Stimulated activated CD8-positive, alpha-beta memory T cell treated with anti-CD3 and anti-CD28 coated beads, Interleukin-15, amount 100 ng/mL, for 24 hours (primary cell): Measurements from ENCODE around the gene KDM4C.

ENCODE experiments used
- DNase-seq: peaks from one replicate; pipeline ENCODE4 v3.0.0-alpha.2; 2020; ENCODE audit warnings: low read depth

Gene KDM4C

DNA sequence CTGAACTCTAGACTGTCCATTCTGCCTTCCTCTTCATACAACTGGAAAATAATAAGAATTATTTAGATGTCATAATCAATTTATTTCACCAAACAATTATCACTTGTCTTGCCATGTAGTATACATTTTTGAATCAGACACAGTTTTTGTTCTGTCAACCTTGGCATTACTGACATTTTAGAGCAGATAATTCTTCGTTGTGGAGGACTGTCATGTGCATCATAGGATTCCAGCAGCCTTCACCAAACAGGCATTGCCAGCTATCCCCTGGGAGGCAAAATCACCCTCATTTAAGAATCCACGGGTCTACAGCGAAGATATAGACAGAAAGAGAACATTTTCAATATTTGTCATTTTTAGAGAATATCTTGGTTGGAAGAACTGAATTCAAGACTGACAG lies 293.9 kb downstream of the KDM4C start:
- no peak for DNase-seq

DNA sequence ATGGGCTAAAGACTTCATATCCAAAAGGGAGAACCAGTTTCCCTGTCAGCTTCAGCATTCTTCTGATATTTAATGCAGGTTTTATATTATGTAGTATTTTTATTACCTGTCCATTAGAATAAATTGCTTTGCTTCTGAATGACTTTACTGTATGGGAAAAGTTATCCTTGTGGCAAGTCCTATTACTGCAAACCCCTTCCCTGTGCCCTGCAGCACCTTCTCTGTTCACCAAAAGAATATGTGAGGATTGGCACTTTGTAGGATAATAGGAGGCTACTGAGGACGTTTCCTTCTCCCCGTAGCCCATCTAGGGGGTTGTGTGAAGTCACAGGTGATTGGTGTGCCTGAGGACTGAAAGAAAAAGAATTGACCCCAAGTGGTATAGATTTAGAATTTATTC lies 296.1 kb downstream of the KDM4C start:
- DNase-seq: no peak

DNA sequence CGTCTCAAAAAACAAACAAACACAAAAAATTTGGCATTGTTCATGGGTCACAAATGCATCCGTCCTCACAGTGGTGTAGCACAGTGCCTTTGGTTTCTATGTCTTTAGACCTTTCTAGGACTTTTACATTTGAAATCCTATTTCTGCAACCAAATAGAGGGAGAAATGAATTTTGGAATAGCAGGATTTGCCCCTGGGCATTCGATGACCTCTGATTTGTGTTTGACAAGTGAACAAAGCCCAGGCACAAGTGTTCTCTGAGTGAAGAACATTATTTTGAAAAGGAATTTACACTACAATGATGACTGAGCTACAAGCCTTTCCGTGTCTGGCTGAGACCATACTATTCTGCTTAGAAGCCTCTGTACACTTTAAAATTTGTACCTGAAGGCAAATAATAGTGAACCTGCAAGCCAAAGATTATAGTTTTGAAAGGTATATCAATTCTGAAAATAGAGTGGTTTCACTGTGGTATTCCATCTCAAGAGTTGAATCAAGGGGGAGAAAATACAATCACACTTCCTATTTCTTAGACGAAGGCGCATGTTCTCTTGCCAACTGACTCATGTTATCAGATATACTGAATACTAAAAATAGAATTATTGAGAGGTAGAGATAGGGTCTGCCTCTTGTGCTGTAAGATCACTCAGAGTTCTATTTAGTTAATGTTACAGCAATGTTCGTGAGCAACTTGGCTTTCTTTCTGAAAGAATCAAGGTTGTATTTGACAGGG lies 297.6 kb downstream of the KDM4C start:
- no peak for DNase-seq

DNA sequence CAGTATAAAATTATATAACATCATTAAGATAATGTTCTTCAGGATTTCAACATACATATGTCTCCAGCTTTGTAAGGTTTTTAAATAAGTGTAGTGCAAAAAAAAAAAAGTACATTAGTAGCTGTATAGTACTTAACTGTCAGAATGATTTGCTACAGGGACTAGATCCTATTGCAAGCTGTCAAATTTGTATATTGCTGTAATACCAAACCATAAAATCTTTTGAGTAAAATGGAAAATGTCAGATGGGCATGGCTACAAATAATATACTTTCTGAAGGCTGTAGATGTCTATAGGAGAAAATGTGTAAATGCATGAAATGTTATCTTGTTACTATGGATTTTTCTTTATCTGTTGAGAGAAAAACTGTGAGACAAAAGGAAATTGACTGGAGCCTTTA lies 298.5 kb downstream of the KDM4C start:
- DNase-seq: no peak

DNA sequence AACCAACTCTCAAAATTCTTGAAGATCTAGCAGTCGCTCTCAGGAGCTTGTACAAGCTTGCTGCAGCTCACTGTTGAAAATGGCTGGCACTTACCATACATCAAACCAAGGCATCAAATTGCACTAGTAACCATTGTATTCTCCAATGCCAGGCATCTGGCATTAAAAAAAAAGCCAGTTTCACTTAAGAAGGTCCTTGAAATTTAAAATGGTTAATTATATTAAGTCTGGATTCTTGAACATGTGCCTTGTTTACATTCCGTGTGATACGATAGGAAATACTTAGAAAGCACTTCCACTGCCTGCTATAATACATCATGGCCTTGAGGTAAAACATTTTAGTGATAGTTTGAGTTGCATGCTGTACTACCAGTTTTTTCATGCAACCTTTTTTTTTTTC lies 300.7 kb downstream of the KDM4C start:
- no peak for DNase-seq

DNA sequence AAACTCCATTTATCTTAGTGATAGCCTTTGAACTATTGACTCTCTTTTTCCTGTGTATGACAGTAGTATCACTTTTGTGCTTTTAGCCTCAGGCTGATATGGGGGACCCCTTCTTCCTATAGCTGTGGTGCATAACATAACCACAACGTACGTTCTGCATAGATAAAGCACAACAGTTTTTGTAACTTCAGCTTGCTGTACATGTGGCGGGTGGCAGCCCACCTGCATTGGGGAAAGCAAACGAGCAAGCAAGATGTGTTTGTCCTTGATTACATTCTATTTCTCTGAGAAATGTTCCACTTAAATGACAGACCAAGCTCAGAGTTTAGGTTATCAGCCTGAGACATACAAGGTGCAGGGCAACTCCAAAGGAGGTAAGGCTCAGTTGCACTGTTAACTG lies 309.4 kb downstream of the KDM4C start:
- no peak for DNase-seq

DNA sequence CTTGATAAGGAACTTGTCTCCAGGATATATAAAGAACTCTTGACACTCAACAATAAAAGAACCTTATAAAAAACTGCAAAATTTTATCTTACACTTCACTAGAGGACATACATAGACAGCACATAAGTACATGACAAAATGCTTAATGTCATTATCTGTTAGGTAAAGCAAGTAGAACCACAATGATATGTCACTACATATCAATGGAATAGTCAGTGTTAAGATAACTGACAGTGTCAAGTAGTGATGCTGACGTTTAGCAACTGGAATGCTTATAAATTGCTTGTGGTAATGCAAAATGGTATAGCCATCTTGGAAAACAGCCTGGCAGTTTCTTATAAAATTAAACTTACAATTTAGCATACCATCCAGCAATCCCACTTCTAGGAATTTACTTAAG lies 314.1 kb downstream of the KDM4C start:
- DNase-seq: no peak

DNA sequence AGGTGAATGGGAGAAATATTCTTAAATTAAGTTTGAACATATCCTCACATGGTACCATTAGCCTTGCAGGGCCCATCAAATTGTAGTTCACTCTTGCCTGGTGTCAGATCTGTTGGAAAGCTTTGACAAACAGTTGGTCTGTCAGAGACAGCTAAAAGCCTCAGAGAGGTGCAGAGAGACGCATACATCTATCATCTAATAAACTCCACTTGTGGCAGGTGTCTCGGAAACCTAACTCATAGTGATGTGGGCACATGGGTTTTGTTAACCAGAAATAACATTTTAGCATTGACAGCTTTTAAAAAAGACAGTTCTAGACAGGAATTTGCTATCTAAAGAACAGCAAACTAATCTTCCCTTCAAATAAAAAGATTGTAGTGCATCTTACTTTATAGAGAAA lies 315.9 kb downstream of the KDM4C start:
- DNase-seq: no peak

DNA sequence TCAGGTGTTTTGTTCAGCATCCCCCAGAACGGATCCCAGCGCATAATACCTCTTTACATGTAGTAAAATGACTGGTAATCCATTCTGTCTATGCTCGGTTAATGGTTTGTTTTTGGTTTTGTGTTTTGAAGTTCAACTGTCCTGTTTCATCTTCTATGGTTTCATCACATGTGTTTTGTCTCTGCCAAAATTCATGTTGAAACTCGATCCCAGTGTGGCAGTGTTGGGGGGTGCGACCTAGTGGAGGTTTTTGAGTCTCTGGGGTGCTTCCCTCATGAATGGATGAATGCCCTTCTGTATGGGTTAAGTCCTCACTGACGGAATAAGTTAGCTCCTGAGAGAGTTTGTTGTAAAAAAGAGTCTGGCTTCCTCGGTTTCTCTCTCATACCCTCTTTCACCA lies 317.4 kb downstream of the KDM4C start:
- DNase-seq: no peak

DNA sequence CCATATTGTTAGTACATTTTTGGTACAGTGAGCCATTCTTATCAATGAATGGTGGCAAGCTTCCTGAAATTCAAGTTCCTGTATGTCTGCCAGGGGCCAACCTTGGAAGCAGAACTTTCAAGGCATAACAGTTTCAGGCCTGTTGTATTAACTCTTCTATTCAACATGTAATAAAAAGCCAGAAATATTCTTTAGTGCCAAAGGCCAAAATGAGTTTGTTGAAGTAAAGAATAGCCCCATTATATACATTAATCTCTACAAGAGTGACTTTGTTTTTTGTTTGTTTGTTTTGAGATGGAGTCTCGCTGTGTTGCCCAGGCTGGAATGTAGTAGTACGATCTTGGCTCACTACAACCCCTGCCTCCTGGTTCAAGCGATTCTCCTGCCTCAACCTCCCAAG lies 321.3 kb downstream of the KDM4C start:
- DNase-seq: no peak

DNA sequence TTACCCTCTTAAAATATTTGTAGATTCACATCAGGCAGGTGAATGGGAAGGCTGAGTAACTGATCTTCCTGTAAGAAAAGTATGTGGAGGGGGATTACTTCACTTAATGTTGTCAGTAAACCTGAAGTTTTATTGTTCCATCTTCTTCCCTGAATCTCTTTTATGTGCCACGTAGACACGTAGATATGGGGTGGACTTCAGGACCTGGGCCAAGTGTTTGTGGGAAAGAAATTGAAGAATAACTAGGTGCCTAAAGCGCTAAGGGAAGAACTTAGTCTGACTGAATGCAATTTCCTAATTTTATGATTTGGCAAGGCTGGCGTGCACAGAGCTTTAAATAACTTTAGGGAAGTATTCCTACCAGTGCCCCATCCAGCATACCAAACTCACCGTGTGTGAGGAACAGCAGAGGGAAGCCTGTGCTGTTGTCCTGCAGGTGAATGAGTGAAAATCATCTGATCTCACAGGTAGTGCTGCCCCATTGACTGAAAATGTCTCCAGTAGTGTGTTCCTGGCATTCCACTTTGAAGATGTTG lies 323.4 kb downstream of the KDM4C start:
- no peak for DNase-seq

DNA sequence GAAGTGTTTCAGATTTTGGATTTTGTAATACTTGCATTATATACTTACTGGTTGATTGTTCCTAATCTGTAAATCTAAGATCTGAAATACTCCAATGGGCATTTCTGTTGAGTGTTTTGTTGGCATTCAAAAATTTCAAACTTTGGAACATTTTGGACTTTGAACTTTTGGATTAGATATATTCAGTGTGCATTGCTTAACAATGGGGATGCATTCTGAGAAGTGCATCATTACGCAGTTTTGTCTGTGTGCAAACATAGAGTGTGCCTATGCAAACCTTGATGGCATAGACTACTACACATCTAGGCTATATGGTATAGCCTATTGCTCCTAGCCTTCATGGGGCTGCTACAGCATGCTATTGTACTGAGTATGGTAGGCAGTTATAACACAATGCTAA lies 325.4 kb downstream of the KDM4C start:
- no peak for DNase-seq

DNA sequence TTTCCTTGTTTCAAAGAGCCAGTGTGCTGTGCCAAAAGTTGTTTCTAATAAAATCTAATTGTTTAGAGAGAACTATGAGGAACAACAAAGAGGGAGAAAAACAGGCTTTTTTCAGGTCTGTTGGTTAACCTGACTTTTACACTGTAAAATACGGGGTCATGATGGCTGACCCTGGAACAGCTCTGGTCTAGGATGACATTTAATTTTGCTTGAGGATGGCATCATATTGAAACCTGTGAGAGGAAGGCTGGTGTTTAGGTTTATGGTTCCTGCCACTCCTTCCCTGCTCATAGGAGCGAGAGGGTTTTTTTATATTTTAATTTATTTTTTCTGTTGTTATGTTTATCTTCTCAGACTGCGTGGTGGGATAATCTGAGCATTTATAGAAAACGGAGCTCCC lies 327.6 kb downstream of the KDM4C start:
- no peak for DNase-seq

DNA sequence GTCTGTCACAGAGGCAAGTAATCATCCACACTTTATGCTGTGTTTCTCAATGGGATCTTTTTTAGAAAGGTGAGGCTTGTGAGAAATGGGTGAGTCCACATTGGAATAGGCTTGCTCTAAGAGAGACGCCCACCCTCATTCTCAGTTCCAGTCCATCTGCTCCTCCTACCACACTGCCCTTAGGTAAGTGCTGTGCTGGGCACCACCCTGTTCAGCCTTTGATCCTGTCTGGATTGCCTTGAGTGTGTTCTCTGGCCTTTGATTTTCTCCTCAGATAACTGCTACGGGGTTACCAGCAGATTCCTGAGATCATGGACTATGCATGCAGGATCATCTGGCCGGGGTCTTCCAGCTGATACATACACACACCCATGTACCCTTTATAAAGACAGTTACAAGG lies 328.6 kb downstream of the KDM4C start:
- no peak for DNase-seq

DNA sequence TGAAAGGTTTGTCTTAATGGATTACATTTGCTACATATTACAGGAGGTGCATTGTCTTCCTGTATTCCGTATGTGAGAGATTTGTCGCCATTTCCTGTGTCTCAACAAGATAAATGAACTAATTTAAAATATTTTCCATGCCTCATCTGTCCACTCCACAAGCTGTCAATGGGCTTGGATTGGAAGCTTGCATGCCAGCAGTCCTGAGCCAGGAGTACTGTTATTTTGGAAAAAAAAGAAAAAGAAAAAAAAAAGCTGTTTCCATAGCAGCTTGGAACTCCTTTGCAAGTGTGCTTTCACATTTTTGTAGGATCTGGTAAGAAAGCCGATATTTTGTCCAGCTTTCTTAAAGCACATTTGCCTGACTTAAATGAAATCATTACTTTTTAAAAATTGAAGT lies 330.8 kb downstream of the KDM4C start:
- no peak for DNase-seq

DNA sequence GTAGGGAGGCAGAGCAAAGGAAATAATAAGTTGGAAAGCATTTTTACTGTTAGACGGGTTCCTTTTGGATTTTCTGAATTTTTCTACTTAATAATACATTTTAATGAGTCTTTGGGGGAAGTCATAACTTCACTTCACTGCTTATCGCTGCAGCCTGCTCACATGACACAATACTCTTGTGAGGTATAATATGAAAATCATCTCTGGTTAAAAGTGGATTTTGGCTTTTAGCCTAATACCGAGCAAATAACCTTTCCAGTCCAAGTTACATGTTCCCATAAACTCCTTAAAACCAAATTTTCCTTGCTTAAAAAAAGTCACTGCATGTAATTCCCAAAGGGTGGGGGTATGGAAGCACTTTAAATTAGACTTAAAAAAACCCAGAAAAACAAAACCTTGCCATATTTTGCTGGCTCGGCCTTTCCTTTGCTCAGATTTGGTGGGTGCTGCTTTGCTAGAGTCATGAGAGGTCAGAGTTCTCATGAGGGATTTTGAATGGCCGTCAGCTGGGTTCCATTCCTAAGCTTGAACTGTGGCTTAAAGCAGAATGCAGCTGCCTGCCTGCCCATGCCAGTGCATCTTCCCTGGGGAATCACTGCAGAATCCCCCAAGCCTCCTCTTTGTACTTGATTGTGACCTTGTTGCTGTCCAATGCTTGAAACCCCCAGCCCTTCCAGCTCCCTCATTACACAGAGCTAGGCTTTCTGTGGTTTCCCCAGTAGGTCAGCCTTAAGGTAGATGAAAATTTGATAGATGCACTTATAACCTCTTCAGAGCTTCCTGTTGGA lies 331.8 kb downstream of the KDM4C start:
- no peak for DNase-seq

DNA sequence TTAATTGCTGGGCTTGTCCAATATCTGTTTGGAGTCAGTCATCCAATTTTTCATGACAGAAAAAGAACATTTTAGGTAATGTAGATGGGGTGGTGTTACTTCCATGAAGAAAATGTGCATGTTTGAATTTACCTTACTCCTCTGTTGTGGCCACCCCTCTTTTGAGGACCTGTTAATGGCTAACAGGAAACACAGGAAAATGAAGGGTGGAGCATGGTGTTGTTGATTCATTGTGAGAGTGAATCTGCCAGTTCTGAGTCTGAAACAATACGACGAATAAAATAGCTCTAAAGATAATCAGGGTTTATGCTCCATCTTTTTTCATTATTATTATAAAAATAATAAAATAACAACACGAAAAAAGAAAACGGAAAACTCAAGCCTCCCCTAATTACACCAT lies 335.3 kb downstream of the KDM4C start:
- no peak for DNase-seq

DNA sequence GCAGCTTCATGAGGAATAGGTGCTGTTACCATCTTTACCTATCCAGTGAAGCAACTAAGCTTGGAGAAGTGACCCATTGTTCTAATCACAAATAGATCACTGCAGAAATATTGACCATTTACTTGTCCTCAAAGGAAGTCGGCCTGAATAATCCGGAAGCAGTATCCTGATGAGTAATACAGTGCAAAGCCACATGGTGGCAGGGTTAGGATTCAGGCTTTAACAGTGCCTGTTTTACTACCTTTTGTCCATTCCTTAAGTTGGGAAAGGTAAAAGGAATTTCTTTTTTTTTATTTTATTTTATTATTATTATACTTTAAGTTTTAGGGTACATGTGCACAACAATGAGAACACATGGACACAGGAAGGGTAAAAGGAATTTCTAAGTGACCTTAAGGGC lies 336.3 kb downstream of the KDM4C start:
- DNase-seq: no peak

DNA sequence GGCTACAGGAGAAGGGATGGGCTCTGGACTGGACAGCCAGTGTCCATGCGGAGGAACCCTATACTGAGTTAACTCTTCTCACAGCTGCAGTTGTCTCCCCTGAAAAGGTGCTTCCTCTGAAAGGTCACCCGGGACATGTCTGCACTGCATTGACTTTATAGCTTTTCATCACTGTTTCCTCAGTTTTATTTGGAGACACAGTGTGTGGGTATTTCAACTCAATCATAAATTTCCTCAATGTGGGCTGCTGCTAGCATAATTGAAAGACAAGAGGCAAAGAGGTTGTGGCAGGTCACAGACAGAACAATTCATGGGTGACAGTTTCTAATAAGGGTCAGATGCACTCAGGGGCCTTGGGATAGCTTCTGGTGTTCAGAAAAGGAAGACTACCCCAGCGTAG lies 336.8 kb downstream of the KDM4C start:
- no peak for DNase-seq

DNA sequence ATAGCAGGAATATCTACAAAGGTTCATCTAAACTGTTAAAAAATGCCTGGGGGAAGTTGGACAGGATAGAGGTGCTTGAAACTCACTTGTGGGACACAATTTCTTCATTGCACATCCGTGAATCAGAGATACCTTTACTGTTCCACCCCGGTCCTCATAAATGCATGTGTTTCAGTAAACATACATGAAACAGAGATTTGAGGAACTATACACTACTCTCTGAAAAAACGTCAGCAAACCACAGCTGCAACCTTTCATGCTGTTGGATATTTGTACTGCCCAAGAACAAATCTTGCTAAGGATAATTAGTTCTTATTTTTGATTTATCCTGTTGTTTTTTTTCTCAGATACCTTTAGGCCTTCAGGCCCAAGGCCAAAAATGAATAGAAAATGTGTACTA lies 337.3 kb downstream of the KDM4C start:
- DNase-seq: no peak

DNA sequence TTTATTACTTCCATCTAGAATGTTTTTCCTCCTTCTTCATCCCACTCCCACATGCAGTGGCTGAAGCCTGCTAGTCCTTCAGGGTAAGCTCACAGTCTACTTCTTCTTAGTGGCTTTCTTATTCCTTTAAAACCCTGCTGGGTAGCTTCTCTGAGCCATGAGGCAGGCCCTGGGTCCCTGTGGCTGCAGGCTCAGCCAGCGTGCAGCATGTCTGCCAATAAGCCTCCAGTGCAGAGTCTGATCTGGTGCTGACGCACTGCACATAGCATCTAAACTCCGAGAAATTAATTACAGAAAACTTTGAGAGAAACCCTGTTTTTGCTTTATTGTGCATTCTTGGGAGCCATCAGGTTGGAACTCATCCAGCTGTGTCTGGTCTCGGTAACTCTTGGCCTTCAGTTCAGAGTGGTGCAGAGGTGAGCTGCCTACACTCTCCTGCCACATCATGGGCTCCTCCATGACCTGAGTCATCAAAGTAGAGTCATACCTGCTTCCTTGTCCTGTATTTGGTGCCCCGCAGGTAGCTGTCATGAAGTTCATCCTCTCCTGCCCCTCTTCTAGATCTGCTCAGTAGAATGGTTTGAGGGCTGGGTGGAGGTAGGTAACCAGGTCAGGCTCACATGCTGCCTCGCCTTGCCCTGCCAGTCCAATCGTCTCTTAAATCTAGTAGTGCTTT lies 339.4 kb downstream of the KDM4C start:
- no peak for DNase-seq

DNA sequence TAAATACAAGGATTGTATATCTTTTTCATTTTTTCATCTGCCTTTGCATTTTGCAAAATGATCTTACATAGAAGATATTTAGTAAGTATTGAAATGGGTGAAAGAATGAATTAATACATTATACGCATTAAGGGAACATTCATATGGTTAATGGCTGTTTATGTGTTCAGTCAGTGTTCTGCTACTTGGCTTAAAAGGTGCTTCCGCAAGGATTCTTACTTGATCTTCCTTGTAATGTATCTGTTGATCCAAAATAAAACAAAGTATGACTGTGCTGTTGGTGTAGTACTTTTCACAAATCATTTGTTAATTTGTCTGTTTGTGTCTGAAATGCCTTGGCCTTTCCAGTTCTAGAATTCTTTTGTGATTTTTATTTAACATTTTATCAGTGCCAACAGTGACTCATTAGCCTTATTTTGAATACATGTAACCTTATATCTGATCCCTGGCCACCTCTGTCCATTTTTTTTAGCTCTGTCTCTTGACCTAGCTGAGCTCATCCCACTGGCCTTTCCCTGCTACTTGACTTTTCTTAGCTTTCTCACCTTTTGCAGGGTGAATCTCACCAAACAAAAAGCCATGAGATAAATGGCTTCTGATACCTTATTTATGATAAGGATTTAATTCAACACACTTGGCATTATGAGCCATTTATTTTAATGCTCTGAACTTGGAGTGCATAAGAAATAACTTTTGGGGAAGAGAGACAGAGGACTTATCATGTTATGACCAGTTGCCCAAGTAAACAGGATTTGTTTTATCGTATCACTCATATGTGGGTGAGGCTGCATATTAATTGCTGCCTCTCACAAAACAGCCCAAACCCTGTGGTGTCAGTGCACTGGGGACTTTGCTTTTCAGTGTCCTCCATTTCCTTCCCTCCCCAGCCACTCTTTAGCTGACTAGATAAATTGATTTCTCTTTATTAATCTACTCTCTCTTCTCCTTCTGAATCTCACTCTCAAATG lies 340.3 kb downstream of the KDM4C start:
- no peak for DNase-seq
